HG02759 (cell line): ENCODE results near the gene PPP1R9A.

Experiments used
- ATAC-seq: cut with Tn5 transposase; IDR thresholded peaks from one replicate; pipeline ENCODE4 v1.9.1; 2021; ENCODE audit warnings: mild to moderate bottlenecking, moderate library complexity; ENCODE audit not compliant: unreplicated experiment

PPP1R9A gene

GRCh38 chr7:94907026-94907810 is at the start of gene PPP1R9A:
Gene PPP1R9A (plus strand): TSS chr7:94907594. CDS start chr7:94910114, 2,520 bp downstream.
- ATAC-seq: peak; percentile 47

- ATAC-seq: no peak
Observed at GRCh38 chr7:94871132-94871531, 36.3 kb upstream of the PPP1R9A start.

- no peak for ATAC-seq
Observed at GRCh38 chr7:94873239-94873638, 34.2 kb upstream of the PPP1R9A start.

- ATAC-seq: no peak
Observed at GRCh38 chr7:94874036-94874785, 33.2 kb upstream of the PPP1R9A start.

GRCh38 chr7:94875201-94875600 is 32.2 kb upstream of the PPP1R9A start:
- ATAC-seq: no peak

- ATAC-seq: no peak
Observed at GRCh38 chr7:94877731-94878670, 29.4 kb upstream of the PPP1R9A start.

GRCh38 chr7:94882891-94883290 is 24.5 kb upstream of the PPP1R9A start:
- no peak for ATAC-seq

GRCh38 chr7:94883616-94884015 is 23.8 kb upstream of the PPP1R9A start:
- ATAC-seq: no peak

GRCh38 chr7:94888551-94888950 is 18.8 kb upstream of the PPP1R9A start:
- no peak for ATAC-seq

GRCh38 chr7:94888995-94889523 is 18.3 kb upstream of the PPP1R9A start:
- no peak for ATAC-seq

- no peak for ATAC-seq
Observed at GRCh38 chr7:94890216-94890615, 17.2 kb upstream of the PPP1R9A start.

- no peak for ATAC-seq
Observed at GRCh38 chr7:94893661-94894060, 13.7 kb upstream of the PPP1R9A start.

GRCh38 chr7:94897541-94897940 is 9.9 kb upstream of the PPP1R9A start:
- ATAC-seq: no peak

GRCh38 chr7:94898340-94898739 is 9.1 kb upstream of the PPP1R9A start:
- no peak for ATAC-seq

GRCh38 chr7:94901981-94902380 is 5.4 kb upstream of the PPP1R9A start:
- ATAC-seq: no peak

GRCh38 chr7:94903971-94904370 is 3.4 kb upstream of the PPP1R9A start:
- no peak for ATAC-seq

GRCh38 chr7:94904982-94905381 is 2.4 kb upstream of the PPP1R9A start:
- ATAC-seq: no peak

- no peak for ATAC-seq
Observed at GRCh38 chr7:94906065-94906851, 1.1 kb upstream of the PPP1R9A start.

- peak; percentile 62 for ATAC-seq
Observed at GRCh38 chr7:94907811-94908322, 473 bp downstream of the PPP1R9A start.
